H1 (cell line): ENCODE results near the gene FXR2. TPM values are rescaled to one million over a fixed set of nuclear protein-coding genes. Genes with fewer than 3 reads are reported as not detected.
A peak's percentile ranks its signal among the peaks of the same experiment; 100 is the strongest.

Experiments
- CTCF ChIA-PET: fragments of 300-600 bp; sonication (Branson Sonifier 250); formaldehyde crosslinking; loops from one replicate; lab custom pipeline; 2021; ENCODE audit not compliant: partially characterized antibody; lab: Charles Lee
- POLR2A ChIA-PET: fragments of 300-600 bp; sonication (Branson Sonifier 250); formaldehyde crosslinking; loops from one replicate; lab custom pipeline; 2021; ENCODE audit warnings: inconsistent platforms; ENCODE audit not compliant: partially characterized antibody; lab: Charles Lee
- DNase-seq, 2 experiments: peaks; one replicate each; pipeline versions ENCODE4 v3.0.0 to v3.0.0-alpha.2; 2010 to 2022; ENCODE audit warnings: low spot score in 2 of 2, low read depth in 1 of 2, mixed read lengths in 1 of 2
- FAIRE-seq: peaks from 2 replicates; lab custom pipeline; 2011; peaks lifted over from hg19 to GRCh38; lab: Jason Lieb, UNC
- H2AFZ ChIP-seq: 2 replicates; pipeline ENCODE4 v1.8.1; 2012; ENCODE audit warnings: low read length, inconsistent platforms
- H2AK5ac ChIP-seq: 2 replicates; pipeline ENCODE4 v1.6.1; 2013; ENCODE audit warnings: low read depth, low read length
- H2BK120ac ChIP-seq: replicated peaks from 2 replicates; pipeline ENCODE3; 2013; ENCODE audit warnings: low read depth, low read length, inconsistent platforms
- H2BK12ac ChIP-seq: 2 replicates; pipeline ENCODE4 v1.6.1; 2013; ENCODE audit warnings: low read depth, low read length
- H2BK15ac ChIP-seq: 2 replicates; pipeline ENCODE4 v1.6.1; 2013; ENCODE audit warnings: low read length
- H2BK20ac ChIP-seq: 2 replicates; pipeline ENCODE4 v1.6.1; 2013; ENCODE audit warnings: low read length
- H2BK5ac ChIP-seq: 2 replicates; pipeline ENCODE4 v1.6.1; 2013; ENCODE audit warnings: low read depth, low read length
- H3K14ac ChIP-seq: 2 replicates; pipeline ENCODE4 v1.6.1; 2013; ENCODE audit warnings: inconsistent platforms; ENCODE audit not compliant: insufficient read length
- H3K18ac ChIP-seq: 2 replicates; pipeline ENCODE4 v1.6.1; 2013; ENCODE audit warnings: low read length; ENCODE audit errors: extremely low read depth
- H3K23ac ChIP-seq: 2 replicates; pipeline ENCODE4 v1.6.1; 2013; ENCODE audit warnings: inconsistent platforms; ENCODE audit not compliant: insufficient read length
- H3K23me2 ChIP-seq: 2 replicates; pipeline ENCODE4 v1.6.1; 2013; ENCODE audit warnings: low read depth, low read length
- H3K27ac ChIP-seq: 2 replicates; pipeline ENCODE4 v1.6.1; 2011; ENCODE audit warnings: low read depth, low read length, inconsistent platforms
- H3K27me3 ChIP-seq, 4 experiments: replicated peaks in 1 of 4; 1 replicate in 1 of 4; 2 replicates in 3 of 4; pipeline versions ENCODE4 v1.6.1 to v1.8.1; 2011 to 2013; ENCODE audit warnings: low read length in 3 of 4, mild to moderate bottlenecking in 3 of 4, inconsistent platforms in 2 of 4, mixed read lengths in 2 of 4, moderate library complexity in 1 of 4; ENCODE audit not compliant: control insufficient read depth in 3 of 4, insufficient read depth in 3 of 4; ENCODE audit errors: extremely low read depth in 1 of 4
- H3K36me3 ChIP-seq, 4 experiments: 2 replicates each; pipeline versions ENCODE4 v1.6.1 to v1.8.1; 2011 to 2013; ENCODE audit warnings: mild to moderate bottlenecking in 4 of 4, low read length in 3 of 4, moderate library complexity in 2 of 4, control low read depth in 1 of 4, inconsistent platforms in 1 of 4; ENCODE audit not compliant: insufficient read depth in 4 of 4, control insufficient read depth in 2 of 4
- H3K4ac ChIP-seq: replicated peaks from 2 replicates; pipeline ENCODE3; 2013; ENCODE audit warnings: low read length, low read depth, mixed read lengths, inconsistent platforms; ENCODE audit not compliant: insufficient read length
- H3K4me1 ChIP-seq, 4 experiments: replicated peaks in 1 of 4; 1 replicate in 1 of 4; 2 replicates in 3 of 4; pipeline versions ENCODE4 v1.6.1 to v1.8.1; 2011 to 2013; ENCODE audit warnings: low read length in 3 of 4, inconsistent platforms in 2 of 4, mixed read lengths in 1 of 4; ENCODE audit not compliant: insufficient read depth in 4 of 4, control insufficient read depth in 3 of 4
- H3K4me2 ChIP-seq, 2 experiments: 2 replicates each; pipeline versions ENCODE4 v1.6.1 to v1.8.1; 2011 to 2013; ENCODE audit warnings: low read depth in 2 of 2, low read length in 2 of 2, control low read depth in 1 of 2, inconsistent platforms in 1 of 2, mild to moderate bottlenecking in 1 of 2; ENCODE audit not compliant: insufficient read depth in 1 of 2
- H3K4me3 ChIP-seq, 4 experiments: fragments of 200-600, 300-600 bp in 1 of 4; sonication (generic), shearing (Covaris generic), sonication (Bioruptor Twin) in 1 of 4; 2 replicates each; pipeline versions ENCODE4 v1.5.1 to v1.8.1; 2011 to 2016; ENCODE audit warnings: low read length in 4 of 4, low read depth in 3 of 4, control low read depth in 2 of 4, inconsistent platforms in 2 of 4, mild to moderate bottlenecking in 2 of 4, mixed read lengths in 1 of 4, moderate library complexity in 1 of 4; ENCODE audit not compliant: insufficient read depth in 2 of 4; ENCODE audit errors: extremely low read depth in 1 of 4
- H3K56ac ChIP-seq: replicated peaks from 2 replicates; pipeline ENCODE3; 2013; ENCODE audit warnings: low read depth, mild to moderate bottlenecking, mixed read lengths, low read length, inconsistent platforms; ENCODE audit not compliant: insufficient read length
- H3K79me1 ChIP-seq: 2 replicates; pipeline ENCODE4 v1.6.1; 2013; ENCODE audit warnings: low read depth, low read length, control low read depth
- H3K79me2 ChIP-seq, 2 experiments: 2 replicates each; pipeline versions ENCODE4 v1.6.1 to v1.8.1; 2012 to 2013; ENCODE audit warnings: low read length in 2 of 2, mild to moderate bottlenecking in 2 of 2, inconsistent platforms in 1 of 2; ENCODE audit not compliant: insufficient read depth in 2 of 2, control insufficient read depth in 1 of 2
- H3K9ac ChIP-seq, 4 experiments: replicated peaks in 1 of 4; 1 replicate in 1 of 4; 2 replicates in 3 of 4; pipeline versions ENCODE4 v1.6.1 to v1.8.1; 2011 to 2013; ENCODE audit warnings: low read depth in 3 of 4, low read length in 3 of 4, control low read depth in 2 of 4, mild to moderate bottlenecking in 2 of 4, moderate library complexity in 2 of 4, inconsistent platforms in 1 of 4; ENCODE audit errors: extremely low read depth in 1 of 4
- H3K9me3 ChIP-seq, 2 experiments: 2 replicates each; pipeline versions ENCODE4 v1.6.1 to v1.8.1; 2012 to 2013; ENCODE audit warnings: mild to moderate bottlenecking in 2 of 2, moderate library complexity in 2 of 2, control low read depth in 1 of 2, inconsistent platforms in 1 of 2, low read depth in 1 of 2, low read length in 1 of 2, mixed read lengths in 1 of 2; ENCODE audit not compliant: insufficient read depth in 2 of 2
- H4K20me1 ChIP-seq, 2 experiments: replicated peaks in 1 of 2; 2 replicates each; pipeline versions ENCODE3 to v1.8.1; 2011 to 2013; ENCODE audit warnings: inconsistent platforms in 2 of 2, low read length in 2 of 2, mild to moderate bottlenecking in 1 of 2; ENCODE audit not compliant: insufficient read depth in 2 of 2, control insufficient read depth in 1 of 2
- H4K5ac ChIP-seq: 2 replicates; pipeline ENCODE4 v1.6.1; 2013; ENCODE audit warnings: low read length, low read depth, mixed read lengths, inconsistent platforms; ENCODE audit not compliant: insufficient read length
- H4K8ac ChIP-seq: 2 replicates; pipeline ENCODE4 v1.8.0; 2013; ENCODE audit warnings: mild to moderate bottlenecking, moderate library complexity, low read length, inconsistent platforms; ENCODE audit not compliant: insufficient read depth; ENCODE audit errors: extremely low read depth
- H4K91ac ChIP-seq: replicated peaks from 2 replicates; pipeline ENCODE3; 2013; ENCODE audit warnings: low read length, mixed read lengths, inconsistent platforms; ENCODE audit not compliant: insufficient read length
- WGBS, 2 experiments: shearing (Covaris generic) in 1 of 2; methylation state at CpG; one replicate each; pipeline versions ENCODE4 v1.1.6 to v1.1.7; 2013 to 2015; ENCODE audit warnings: low lambda C conversion rate in 2 of 2, mixed read lengths in 2 of 2, inconsistent platforms in 1 of 2, low coverage in 1 of 2, missing lambda C conversion rate in 1 of 2; ENCODE audit not compliant: insufficient replicate concordance in 2 of 2, insufficient coverage in 1 of 2, insufficient read length in 1 of 2; ENCODE audit errors: extremely low coverage in 1 of 2, missing lambda C conversion rate in 1 of 2; 5-methylcytosine and 5-hydroxymethylcytosine counted together
- polyA plus RNA-seq, 7 experiments: library from polyadenylated mRNA; depleted of rRNA in 3 of 7; stranded (reverse) in 5 of 7; unstranded in 2 of 7; fragments of >200 nt in 5 of 7; fragments of 200-250 nt in 2 of 7; gene quantifications; 1 replicate in 5 of 7; 2 replicates in 1 of 7; 4 replicates in 1 of 7; pipeline versions ENCODE4 v1.2.1 to v1.2.3, GENCODE V29; 2011 to 2013; ENCODE audit warnings: missing spikeins in 2 of 7, mixed read lengths in 2 of 7
- total RNA-seq: library from RNA; stranded (reverse); fragmentation: NEBNext Ultra II Directional; extraction: Animal tissue kit (Norgen Biotek cat#: 25700); gene quantifications from 2 replicates; pipeline ENCODE4 v1.2.1, GENCODE V29; 2021

The FXR2 gene
- total and polyA plus RNA-seq, 2 of the 8 experiments (the other 6 are each of a cell fraction or from before 2014, with no cell fraction given) = 26.2 to 44.0 TPM

DNA sequence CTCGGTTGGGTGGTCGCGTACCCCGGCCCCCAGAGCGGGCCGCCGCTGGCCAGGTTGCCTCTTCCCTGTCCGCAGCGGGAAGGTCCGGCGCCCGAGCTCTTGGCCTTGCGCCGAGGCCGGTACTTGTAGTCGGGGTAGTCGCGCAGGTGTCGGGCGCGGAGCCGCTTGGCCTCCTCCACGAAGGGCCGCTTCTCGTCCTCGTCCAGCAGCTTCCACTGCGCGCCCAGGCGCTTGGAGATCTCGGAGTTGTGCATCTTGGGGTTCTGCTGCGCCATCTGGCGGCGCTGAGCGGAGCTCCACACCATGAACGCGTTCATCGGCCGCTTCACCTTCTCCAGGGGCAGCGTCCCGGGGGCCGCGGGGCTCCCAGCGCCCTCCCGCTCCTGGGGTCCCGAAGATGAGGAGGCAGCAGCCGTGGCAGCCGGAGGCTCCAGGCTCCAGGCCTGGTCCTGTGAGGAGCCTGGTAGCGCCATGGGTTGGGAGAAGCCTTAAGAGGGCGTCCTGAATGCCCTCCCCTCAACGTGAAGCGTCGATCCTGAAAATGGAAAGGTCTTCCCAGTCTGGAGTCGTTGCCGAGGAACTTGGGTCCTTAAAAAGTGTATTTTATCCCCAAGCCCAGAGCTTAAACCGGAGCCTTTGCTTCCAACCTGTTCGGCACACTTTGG is 25.4 kb downstream of the FXR2 start:
- Histone ChIP-seq H2BK5ac (peak overlapping the region; percentile 63), H4K5ac (peak overlapping the region; percentile 45), H3K79me2 (no peaks in the 10 kb centered on the region), H3K9ac (peak overlapping the region in 3 of 4 experiments; percentile 34 to 63 (median 40); a peak in 6 of 7 replicates), H3K9me3 (no peaks in the 10 kb centered on the region), H3K18ac (peak overlapping the region; percentile 71), H3K23ac (no peak overlapping the region), H2BK15ac (no peak overlapping the region), H4K20me1 (peaks cover 0 to 2% of the 10 kb centered on the region in 2 experiments), H3K14ac (no peak overlapping the region), H3K4ac (no peak overlapping the region), H2BK120ac (no peak overlapping the region), H3K4me1 (peaks cover 6 to 23% (median 18%) of the 10 kb centered on the region in 4 experiments), H2BK20ac (no peak overlapping the region), H3K36me3 (peaks cover 12 to 39% (median 24%) of the 10 kb centered on the region in 4 experiments; a peak in 7 of 8 replicates), H3K4me3 (peak overlapping the region; percentile 59 to 73 (median 69)), H2AFZ (no peak overlapping the region), H4K91ac (peak overlapping the region; percentile 3), H3K23me2 (peaks cover 17% of the 10 kb centered on the region; the same call in 1 of the 2 replicates), H2AK5ac (no peak overlapping the region), H4K8ac (peak overlapping the region; percentile 41), H3K27ac (no peak overlapping the region), H3K56ac (no peak overlapping the region), H3K4me2 (peak overlapping the region; percentile 71 to 85), H3K27me3 (no peaks in the 10 kb centered on the region), H3K79me1 (no peaks in the 10 kb centered on the region; the same call in none of the 2 replicates), H2BK12ac (no peak overlapping the region)
- peak in 1 of 2 experiments; percentile 91 for DNase-seq
- POLR2A ChIA-PET = interaction anchor here (0.5 to 28.5 kb wide), 38 partner anchors 9 to 353 kb away, joined by 3 to 1144 read pairs (median 4); partner anchors contain the start of genes ATP1B2, CD68, DNAH2 and EFNB3
- WGBS, 2 experiments = 12% methylated on average over 56 of the region's 56 CpGs; no CpG with 5 or more reads in 1 of the 2 experiments
- CTCF ChIA-PET = interaction anchor here (0.6 to 2.8 kb wide), 40 partner anchors 9 to 416 kb away, joined by 3 to 24 read pairs (median 4); partner anchors contain the start of genes ACAP1, CD68, FXR2 and PLSCR3
- no peak for FAIRE-seq
